Transverse colon (tissue), 4 donors: ENCODE data around the gene AGFG1. TPM values are rescaled to one million over a fixed set of nuclear protein-coding genes. Genes with fewer than 3 reads are reported as not detected.

Experiments used
- DNase-seq: peaks from one replicate; pipeline ENCODE4 v3.0.0-alpha.2; 2019
- H3K27ac ChIP-seq, 4 donors: fragments of 200-600 bp; sonication (generic); 2 replicates each; pipeline ENCODE4 v1.5.1; 2016 to 2018; ENCODE audit warnings: inconsistent platforms in 4 of 4
- H3K27me3 ChIP-seq: fragments of 200-600 bp; sonication (generic); 2 replicates; pipeline ENCODE4 v1.5.1; 2017; ENCODE audit warnings: inconsistent platforms
- H3K36me3 ChIP-seq, 4 donors: fragments of 200-600 bp; sonication (generic); 2 replicates each; pipeline ENCODE4 v1.5.1; 2017 to 2019; ENCODE audit warnings: inconsistent platforms in 4 of 4
- H3K4me1 ChIP-seq, 4 donors: fragments of 200-600 bp; sonication (generic); 2 replicates each; pipeline ENCODE4 v1.5.1; 2017 to 2020; ENCODE audit warnings: inconsistent platforms in 4 of 4
- H3K4me3 ChIP-seq, 4 donors: fragments of 200-600 bp; sonication (generic); 1 replicate in 1 of 4; 2 replicates in 3 of 4; pipeline versions ENCODE4 v1.5.1 to v1.6.1; 2017 to 2019; ENCODE audit warnings: inconsistent platforms in 4 of 4
- H3K9me3 ChIP-seq, 2 donors: fragments of 200-600 bp; sonication (generic); 2 replicates each; pipeline ENCODE4 v1.5.1; 2017 to 2019; ENCODE audit warnings: inconsistent platforms in 2 of 2
- CTCF ChIP-seq, 5 experiments: fragments of 200-600 bp in 3 of 5; fragments of 450-650 bp in 2 of 5; sonication (generic) in 3 of 5; IDR thresholded peaks; 1 replicate in 2 of 5; 2 replicates in 3 of 5; pipeline ENCODE4 v1.5.1; 2016 to 2017; ENCODE audit warnings: antibody characterized with exemption in 5 of 5, inconsistent platforms in 3 of 5, mild to moderate bottlenecking in 2 of 5, moderate library complexity in 1 of 5
- EP300 ChIP-seq: sonication (generic); formaldehyde crosslinking; IDR thresholded peaks from one replicate; pipeline ENCODE4 v1.6.1; 2017; ENCODE audit warnings: antibody characterized with exemption, low read depth
- POLR2A ChIP-seq: fragments of 450-650 bp; IDR thresholded peaks from one replicate; pipeline ENCODE4 v1.6.1; 2016; ENCODE audit warnings: antibody characterized with exemption, mild to moderate bottlenecking, moderate library complexity
- POLR2AphosphoS5 ChIP-seq, 3 donors: sonication (generic); formaldehyde crosslinking; IDR thresholded peaks; one replicate each; pipeline ENCODE4 v1.6.1; 2016; ENCODE audit warnings: antibody characterized with exemption in 3 of 3
- whole genome bisulfite sequencing, 2 donors: methylation state at CpG; one replicate each; pipeline ENCODE4 v1.1.5; 2018; ENCODE audit warnings: low coverage in 1 of 2; 5-methylcytosine and 5-hydroxymethylcytosine counted together
- in situ Hi-C, 4 donors: fragments of 200-750 bp; cut with MboI; loops; one replicate each; pipeline versions ENCODE4 v1.15.0 to v1.15.1; 2017; ENCODE audit warnings: low sequenced_read_pairs in 3 of 4, low pct_ligation_motif_present in 1 of 4, low pct_unique_long_range_greater_than_20kb in 1 of 4
- intact Hi-C: fragments of 100-400 bp; cut with DNase I; formaldehyde crosslinking; loops from one replicate; pipeline ENCODE4 v1.15.1; 2023; ENCODE audit warnings: low total_unique reads
- total RNA-seq, 4 donors: library from RNA; depleted of rRNA; stranded (reverse); fragments of >200 nt; gene quantifications; one replicate each; pipeline ENCODE4 v1.1.0, GENCODE V29; 2016

The AGFG1 gene
- total RNA-seq, 4 donors from 2014 or later, result 15.5 to 76.3 (median 32.9) TPM

DNA sequence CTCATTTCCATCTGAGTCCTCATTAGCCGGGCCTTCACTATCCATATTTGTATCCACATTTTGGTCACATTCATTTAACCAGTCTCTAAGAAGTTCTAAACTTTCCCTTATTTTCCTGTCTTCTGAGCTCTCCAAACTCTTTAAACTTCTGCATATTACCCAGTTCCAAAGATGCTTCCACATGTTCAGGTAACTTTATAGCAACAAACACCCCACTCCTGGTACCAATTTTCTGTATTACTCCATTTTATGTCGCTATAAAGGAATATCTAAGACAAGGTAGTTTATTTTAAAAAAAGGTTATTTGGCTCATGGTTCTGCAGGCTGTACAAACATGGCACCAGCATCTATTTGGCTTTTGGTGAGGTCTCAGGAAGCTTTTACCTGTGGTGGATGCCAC lies 38.8 kb upstream of the AGFG1 start:
- no peak for TF ChIP-seq CTCF (IDR thresholded peaks at IDR 0.05)
- TF ChIP-seq POLR2A, result no peak
- TF ChIP-seq EP300, result no peak
- TF ChIP-seq POLR2AphosphoS5 (IDR thresholded peaks at IDR 0.05), result no peak
- no peaks in the 10 kb centered on the region for H3K36me3 ChIP-seq
- in situ Hi-C loops, result no loop called here

GRCh38 chr2:227436436-227437174 lies 35.4 kb upstream of the AGFG1 start:
- H3K27me3 ChIP-seq, result no peaks in the 10 kb centered on the region
- DNase-seq, result no peak
- intact Hi-C loops (no loop called here), in situ Hi-C loops (no loop called here)
- WGBS, 2 donors, result 79 to 82% methylated on average over 5 to 7 of the region's 7 CpGs
- H3K27ac ChIP-seq, result no peak overlapping the region
- H3K4me3 ChIP-seq, result no peak overlapping the region
- no peaks in the 10 kb centered on the region for H3K4me1 ChIP-seq
- H3K36me3 ChIP-seq, result no peaks in the 10 kb centered on the region
- peaks cover 7 to 13% of the 10 kb centered on the region in 2 donors for H3K9me3 ChIP-seq
- TF ChIP-seq CTCF (IDR thresholded peaks at IDR 0.05) (no peak), POLR2AphosphoS5 (IDR thresholded peaks at IDR 0.05) (no peak), POLR2A (no peak), EP300 (no peak)

More for the DNA sequence above, 38.8 kb upstream of the AGFG1 start:
- peaks cover 7 to 13% of the 10 kb centered on the region in 2 donors for H3K9me3 ChIP-seq
- no peaks in the 10 kb centered on the region for H3K4me1 ChIP-seq
- 52 to 94% methylated on average over 2 of the region's 2 CpGs for WGBS, 2 donors
- intact Hi-C loops, result no loop called here
- DNase-seq, result no peak
- no peaks in the 10 kb centered on the region for H3K27me3 ChIP-seq
- H3K4me3 ChIP-seq, result no peak overlapping the region
- H3K27ac ChIP-seq, result no peak overlapping the region

GRCh38 chr2:227439214-227439613 lies 32.7 kb upstream of the AGFG1 start:
- Histone ChIP-seq H3K36me3 (no peaks in the 10 kb centered on the region), H3K27me3 (no peaks in the 10 kb centered on the region), H3K4me3 (no peak overlapping the region), H3K4me1 (no peaks in the 10 kb centered on the region), H3K27ac (no peak overlapping the region), H3K9me3 (no peaks in the 10 kb centered on the region)
- in situ Hi-C loops, result no loop called here
- TF ChIP-seq POLR2AphosphoS5 (IDR thresholded peaks at IDR 0.05) (no peak), POLR2A (no peak), CTCF (IDR thresholded peaks at IDR 0.05) (no peak), EP300 (no peak)
- intact Hi-C loops, result no loop called here
- DNase-seq, result no peak
- WGBS, 2 donors, result 88 to 100% methylated on average over 1 to 5 of the region's 5 CpGs

- Histone ChIP-seq H3K27me3 (no peaks in the 10 kb centered on the region), H3K4me3 (no peak overlapping the region), H3K4me1 (no peaks in the 10 kb centered on the region), H3K27ac (no peak overlapping the region), H3K9me3 (no peaks in the 10 kb centered on the region), H3K36me3 (no peaks in the 10 kb centered on the region)
- intact Hi-C loops, result no loop called here
- DNase-seq, result no peak
- in situ Hi-C loops, result no loop called here
- TF ChIP-seq POLR2AphosphoS5 (IDR thresholded peaks at IDR 0.05) (no peak), POLR2A (no peak), EP300 (no peak), CTCF (IDR thresholded peaks at IDR 0.05) (no peak)
- 93 to 100% methylated on average over 1 of the region's 1 CpG for WGBS, 2 donors
Observed at GRCh38 chr2:227442639-227443038, 29.3 kb upstream of the AGFG1 start.
